HEK293 (cell line): Measurements from ENCODE around the gene RGS7.

Experiments
- CTCF ChIA-PET: fragments of 350-600 bp; formaldehyde crosslinking; extraction: SDS; loops from one replicate; lab custom pipeline; 2021; ENCODE audit warnings: antibody characterized with exemption; lab: Yijun Ruan, JAX
- POLR2A ChIA-PET: fragments of 300-600 bp; formaldehyde crosslinking; extraction: SDS; loops from one replicate; lab custom pipeline; 2020; ENCODE audit warnings: antibody characterized with exemption, inconsistent platforms; lab: Yijun Ruan, JAX
- H3K27ac ChIP-seq: fragments of 200-500 bp; sonication (Bioruptor generic); 2 replicates; pipeline ENCODE4 v1.5.1; 2014; ENCODE audit warnings: low read depth, low read length, control low read depth, inconsistent platforms; ENCODE audit errors: extremely low read depth
- H3K36me3 ChIP-seq, 2 experiments: fragments of 200-500 bp in 1 of 2; sonication (Bioruptor generic) in 1 of 2; 1 replicate in 1 of 2; 2 replicates in 1 of 2; pipeline ENCODE4 v1.5.1; 2014 to 2017; ENCODE audit warnings: inconsistent platforms in 2 of 2, low read length in 2 of 2; ENCODE audit not compliant: control insufficient read depth in 2 of 2, insufficient read depth in 1 of 2
- H3K4me1 ChIP-seq: fragments of 200-500 bp; sonication (Bioruptor generic); 2 replicates; pipeline ENCODE4 v1.5.1; 2014; ENCODE audit warnings: mild to moderate bottlenecking, low read length, inconsistent platforms; ENCODE audit not compliant: control insufficient read depth, insufficient read depth
- H3K4me3 ChIP-seq: 2 replicates; pipeline ENCODE4 v1.5.1; 2011; ENCODE audit warnings: low read depth, mild to moderate bottlenecking, control low read depth, low read length, moderate library complexity
- H3K9me3 ChIP-seq: fragments of 200-500 bp; sonication (Bioruptor generic); 2 replicates; pipeline ENCODE4 v1.5.1; 2014; ENCODE audit warnings: low read depth, low read length, inconsistent platforms; ENCODE audit not compliant: control insufficient read depth, insufficient read depth
- KLF16 ChIP-seq: fragments of 450-650 bp; formaldehyde crosslinking; IDR thresholded peaks from 2 replicates; pipeline ENCODE4 v1.5.1; 2017; ENCODE audit warnings: missing biosample characterization, missing genetic modification characterization
- PBX3 ChIP-seq: sonication (generic); formaldehyde crosslinking; IDR thresholded peaks from 2 replicates; pipeline ENCODE4 v1.8.1; 2022; ENCODE audit warnings: mild to moderate bottlenecking, moderate library complexity, missing genetic modification reagents
- PRDM2 ChIP-seq: fragments of 450-650 bp; formaldehyde crosslinking; IDR thresholded peaks from 2 replicates; pipeline ENCODE4 v1.5.1; 2016; ENCODE audit warnings: missing biosample characterization, missing genetic modification characterization, borderline replicate concordance
- PRDM6 ChIP-seq: fragments of 450-650 bp; formaldehyde crosslinking; IDR thresholded peaks from 2 replicates; pipeline ENCODE4 v1.5.1; 2017; ENCODE audit warnings: missing biosample characterization, missing genetic modification characterization
- REPIN1 ChIP-seq: fragments of 450-650 bp; formaldehyde crosslinking; IDR thresholded peaks from 2 replicates; pipeline ENCODE4 v1.5.1; 2017; ENCODE audit warnings: missing biosample characterization, missing genetic modification characterization, low read depth
- ZBTB6 ChIP-seq: fragments of 450-650 bp; formaldehyde crosslinking; IDR thresholded peaks from 2 replicates; pipeline ENCODE4 v1.5.1; 2017; ENCODE audit warnings: missing biosample characterization, missing genetic modification characterization
- ZFP69B ChIP-seq: fragments of 450-650 bp; formaldehyde crosslinking; IDR thresholded peaks from 2 replicates; pipeline ENCODE4 v1.5.1; 2016; ENCODE audit warnings: missing biosample characterization, missing genetic modification characterization
- ZNF146 ChIP-seq: fragments of 450-650 bp; formaldehyde crosslinking; IDR thresholded peaks from 2 replicates; pipeline ENCODE4 v1.5.1; 2016; ENCODE audit warnings: missing biosample characterization, missing genetic modification characterization
- ZNF24 ChIP-seq: fragments of 450-650 bp; formaldehyde crosslinking; IDR thresholded peaks from 2 replicates; pipeline ENCODE4 v1.5.1; 2016; ENCODE audit warnings: missing biosample characterization, missing genetic modification characterization
- ZNF26 ChIP-seq: fragments of 450-650 bp; formaldehyde crosslinking; IDR thresholded peaks from 2 replicates; pipeline ENCODE4 v1.5.1; 2016; ENCODE audit warnings: missing biosample characterization, missing genetic modification characterization
- ZNF266 ChIP-seq: fragments of 450-650 bp; formaldehyde crosslinking; IDR thresholded peaks from 2 replicates; pipeline ENCODE4 v1.5.1; 2016; ENCODE audit warnings: missing biosample characterization, missing genetic modification characterization, low read depth
- ZNF366 ChIP-seq: fragments of 450-650 bp; formaldehyde crosslinking; conservative IDR thresholded peaks from 2 replicates; pipeline ENCODE4 v1.5.1; 2016; ENCODE audit warnings: missing biosample characterization, missing genetic modification characterization
- ZNF513 ChIP-seq: fragments of 450-650 bp; IDR thresholded peaks from 2 replicates; pipeline ENCODE4 v1.5.1; 2018; ENCODE audit warnings: missing biosample characterization, missing genetic modification characterization
- ZNF530 ChIP-seq: fragments of 450-650 bp; formaldehyde crosslinking; IDR thresholded peaks from 2 replicates; pipeline ENCODE4 v1.5.1; 2016; ENCODE audit warnings: low read depth, missing biosample characterization, missing genetic modification characterization
- ZNF639 ChIP-seq: fragments of 450-650 bp; formaldehyde crosslinking; IDR thresholded peaks from 2 replicates; pipeline ENCODE4 v1.5.1; 2016; ENCODE audit warnings: missing biosample characterization, missing genetic modification characterization
- ZSCAN18 ChIP-seq: fragments of 450-650 bp; formaldehyde crosslinking; IDR thresholded peaks from 2 replicates; pipeline ENCODE4 v1.5.1; 2016; ENCODE audit warnings: missing biosample characterization, missing genetic modification characterization

The RGS7 gene

GRCh38 chr1:241266121-241266520 is 90.9 kb downstream of the RGS7 start:
- Histone ChIP-seq H3K36me3 (no peaks in the 10 kb centered on the region), H3K4me3 (no peak overlapping the region)
- TF ChIP-seq PRDM2 (tag by site-specific recombination) (no peak), ZNF530 (no peak), ZNF639 (tag by site-specific recombination) (no peak), ZNF26 (tag by site-specific recombination) (no peak), ZNF266 (tag by site-specific recombination) (no peak), KLF16 (tag by site-specific recombination) (no peak), ZNF513 (tag by site-specific recombination) (no peak), PRDM6 (tag by site-specific recombination) (no peak), PBX3 (no peak)
- TF ChIP-seq, all 188 proteins: peak for 0
- ChIA-PET CTCF (no interaction called here), POLR2A (no interaction called here)
- Histone ChIP-seq H3K27ac (no peak overlapping the region), H3K9me3 (no peaks in the 10 kb centered on the region), H3K4me1 (no peaks in the 10 kb centered on the region)

GRCh38 chr1:241265428-241265827 is 91.6 kb downstream of the RGS7 start:
- ChIA-PET CTCF (no interaction called here), POLR2A (no interaction called here)
- no peaks in the 10 kb centered on the region for H3K9me3 ChIP-seq
- H3K27ac ChIP-seq, result no peak overlapping the region
- H3K36me3 ChIP-seq, result no peaks in the 10 kb centered on the region
- no peaks in the 10 kb centered on the region for H3K4me1 ChIP-seq
- no peak overlapping the region for H3K4me3 ChIP-seq
- TF ChIP-seq PRDM6 (tag by site-specific recombination), result no peak
- TF ChIP-seq ZBTB6 (tag by site-specific recombination), result no peak
- no peak for TF ChIP-seq ZNF24 (tag by site-specific recombination)
- TF ChIP-seq ZNF146 (tag by site-specific recombination), result no peak
- TF ChIP-seq REPIN1, result no peak
- TF ChIP-seq ZNF366 (tag by site-specific recombination), result no peak
- TF ChIP-seq ZFP69B, result no peak
- TF ChIP-seq ZSCAN18 (tag by site-specific recombination), result no peak
